OCI-LY1 (cell line): ENCODE data around the gene INSR.

Experiments used
- H2AFZ ChIP-seq: fragments of 200-600 bp; sonication (generic), shearing (Covaris generic); 2 replicates; pipeline ENCODE4 v1.6.0; 2014; ENCODE audit warnings: antibody characterized with exemption, mild to moderate bottlenecking, low read length
- H3F3A ChIP-seq: fragments of 200-600 bp; sonication (generic), shearing (Covaris generic); 2 replicates; pipeline ENCODE4 v1.6.0; 2014; ENCODE audit warnings: mild to moderate bottlenecking, antibody characterized with exemption, low read length, moderate library complexity; ENCODE audit not compliant: insufficient read depth
- H3K27ac ChIP-seq: fragments of 200-600 bp; sonication (generic); 2 replicates; pipeline ENCODE4 v1.5.1; 2014; ENCODE audit warnings: low read length, mixed run types, mild to moderate bottlenecking, low read depth; ENCODE audit not compliant: poor library complexity, severe bottlenecking
- H3K27me3 ChIP-seq: fragments of 200-600 bp; sonication (generic); 2 replicates; pipeline ENCODE4 v1.6.0; 2014; ENCODE audit warnings: antibody characterized with exemption, mild to moderate bottlenecking, low read length, moderate library complexity; ENCODE audit not compliant: insufficient read depth
- H3K36me3 ChIP-seq: fragments of 200-600 bp; sonication (generic); 2 replicates; pipeline ENCODE4 v1.6.1; 2014; ENCODE audit warnings: mild to moderate bottlenecking, antibody characterized with exemption, low read length, moderate library complexity, mixed read lengths; ENCODE audit not compliant: insufficient read depth
- H3K4me1 ChIP-seq: fragments of 200-600 bp; sonication (generic); 2 replicates; pipeline ENCODE4 v1.5.1; 2014; ENCODE audit warnings: mild to moderate bottlenecking, low read length, moderate library complexity; ENCODE audit not compliant: insufficient read depth, severe bottlenecking
- H3K4me2 ChIP-seq: fragments of 200-600 bp; sonication (generic), shearing (Covaris generic); 2 replicates; pipeline ENCODE4 v1.6.1; 2014; ENCODE audit warnings: low read length
- H3K4me3 ChIP-seq: fragments of 200-600 bp; sonication (generic); 2 replicates; pipeline ENCODE4 v1.5.1; 2014; ENCODE audit warnings: low read length, low read depth, mild to moderate bottlenecking, mixed read lengths; ENCODE audit not compliant: poor library complexity, severe bottlenecking
- H3K79me2 ChIP-seq: fragments of 200-600 bp; shearing (Covaris generic); 2 replicates; pipeline ENCODE4 v1.6.1; 2016; ENCODE audit warnings: mixed run types, low read length, mixed read lengths; ENCODE audit not compliant: insufficient read depth
- H3K9ac ChIP-seq: fragments of 200-600 bp; sonication (generic), shearing (Covaris generic); 2 replicates; pipeline ENCODE4 v1.6.1; 2014; ENCODE audit warnings: mild to moderate bottlenecking, low read length, mixed read lengths
- H3K9me2 ChIP-seq: fragments of 200-600 bp; sonication (generic), shearing (Covaris generic); 2 replicates; pipeline ENCODE4 v1.6.1; 2014; ENCODE audit warnings: low read depth, mild to moderate bottlenecking, low read length, mixed read lengths
- H3K9me3 ChIP-seq: fragments of 200-600 bp; shearing (Covaris generic); 2 replicates; pipeline ENCODE4 v1.6.1; 2014; ENCODE audit warnings: low read length, mixed read lengths
- H4K20me1 ChIP-seq: fragments of 200-600 bp; sonication (generic), shearing (Covaris generic); 2 replicates; pipeline ENCODE4 v1.6.0; 2016; ENCODE audit warnings: mild to moderate bottlenecking, low read length; ENCODE audit not compliant: insufficient read depth
- EZH2 ChIP-seq: fragments of 200-600 bp; sonication (generic), shearing (Covaris generic); IDR thresholded peaks from 2 replicates; pipeline ENCODE4 v1.8.0; 2017; ENCODE audit warnings: borderline replicate concordance, mixed run types, mild to moderate bottlenecking, antibody characterized with exemption, low read length, moderate library complexity, mixed read lengths
- TF ChIP-seq, protein P1 (sequence below): fragments of 200-600 bp; sonication (generic), shearing (Covaris generic); IDR thresholded peaks from 2 replicates; pipeline ENCODE4 v1.5.1; 2017; ENCODE audit warnings: mild to moderate bottlenecking, antibody characterized with exemption, low read length, moderate library complexity, mixed read lengths

INSR gene

DNA sequence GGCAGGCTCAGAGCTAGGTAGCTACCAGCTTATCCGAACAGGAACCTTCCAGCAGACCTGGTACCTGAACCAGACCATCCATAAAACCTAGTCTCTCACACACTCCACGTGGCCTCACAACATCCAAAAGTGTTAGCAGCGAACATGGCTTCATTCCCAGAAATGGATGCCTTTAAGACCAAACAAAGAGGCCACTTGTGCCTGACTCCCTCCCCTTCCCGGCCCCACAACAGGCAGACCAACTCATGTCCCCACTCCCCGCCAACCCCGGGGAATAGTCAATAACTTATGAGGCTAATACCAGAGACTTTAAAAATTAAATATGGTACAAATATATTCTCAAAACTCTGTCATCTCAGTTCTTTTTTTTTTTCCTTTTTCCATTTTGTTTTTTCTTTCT lies 178.5 kb downstream of the INSR start:
- Histone ChIP-seq H3K27me3 (peaks cover 25% of the 10 kb centered on the region), H3K4me2 (no peak overlapping the region), H3F3A (no peaks in the 10 kb centered on the region), H3K9ac (no peak overlapping the region), H4K20me1 (no peaks in the 10 kb centered on the region), H3K27ac (no peak overlapping the region), H2AFZ (no peak overlapping the region), H3K4me3 (no peak overlapping the region), H3K9me3 (peaks cover 5% of the 10 kb centered on the region; the same call in 1 of the 2 replicates), H3K9me2 (no peaks in the 10 kb centered on the region), H3K36me3 (no peaks in the 10 kb centered on the region; the same call in 1 of the 2 replicates), H3K79me2 (no peaks in the 10 kb centered on the region), H3K4me1 (peaks cover 4% of the 10 kb centered on the region)
- no peak for TF ChIP-seq EZH2
- TF ChIP-seq, protein P1, sequence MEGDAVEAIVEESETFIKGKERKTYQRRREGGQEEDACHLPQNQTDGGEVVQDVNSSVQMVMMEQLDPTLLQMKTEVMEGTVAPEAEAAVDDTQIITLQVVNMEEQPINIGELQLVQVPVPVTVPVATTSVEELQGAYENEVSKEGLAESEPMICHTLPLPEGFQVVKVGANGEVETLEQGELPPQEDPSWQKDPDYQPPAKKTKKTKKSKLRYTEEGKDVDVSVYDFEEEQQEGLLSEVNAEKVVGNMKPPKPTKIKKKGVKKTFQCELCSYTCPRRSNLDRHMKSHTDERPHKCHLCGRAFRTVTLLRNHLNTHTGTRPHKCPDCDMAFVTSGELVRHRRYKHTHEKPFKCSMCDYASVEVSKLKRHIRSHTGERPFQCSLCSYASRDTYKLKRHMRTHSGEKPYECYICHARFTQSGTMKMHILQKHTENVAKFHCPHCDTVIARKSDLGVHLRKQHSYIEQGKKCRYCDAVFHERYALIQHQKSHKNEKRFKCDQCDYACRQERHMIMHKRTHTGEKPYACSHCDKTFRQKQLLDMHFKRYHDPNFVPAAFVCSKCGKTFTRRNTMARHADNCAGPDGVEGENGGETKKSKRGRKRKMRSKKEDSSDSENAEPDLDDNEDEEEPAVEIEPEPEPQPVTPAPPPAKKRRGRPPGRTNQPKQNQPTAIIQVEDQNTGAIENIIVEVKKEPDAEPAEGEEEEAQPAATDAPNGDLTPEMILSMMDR = no peak

- Histone ChIP-seq H3K9me3 (peaks cover 5% of the 10 kb centered on the region; the same call in 1 of the 2 replicates), H3F3A (no peaks in the 10 kb centered on the region), H3K4me1 (peaks cover 4% of the 10 kb centered on the region), H3K27ac (no peak overlapping the region), H3K9me2 (no peaks in the 10 kb centered on the region), H3K9ac (no peak overlapping the region), H3K79me2 (no peaks in the 10 kb centered on the region), H3K4me2 (no peak overlapping the region), H3K27me3 (peaks cover 18% of the 10 kb centered on the region), H4K20me1 (no peaks in the 10 kb centered on the region), H3K4me3 (no peak overlapping the region), H3K36me3 (no peaks in the 10 kb centered on the region; the same call in 1 of the 2 replicates), H2AFZ (no peak overlapping the region)
- no peak for TF ChIP-seq EZH2
- TF ChIP-seq, protein P1 = no peak
Observed at GRCh38 chr19:7113233-7113632, 181.0 kb downstream of the INSR start.

DNA sequence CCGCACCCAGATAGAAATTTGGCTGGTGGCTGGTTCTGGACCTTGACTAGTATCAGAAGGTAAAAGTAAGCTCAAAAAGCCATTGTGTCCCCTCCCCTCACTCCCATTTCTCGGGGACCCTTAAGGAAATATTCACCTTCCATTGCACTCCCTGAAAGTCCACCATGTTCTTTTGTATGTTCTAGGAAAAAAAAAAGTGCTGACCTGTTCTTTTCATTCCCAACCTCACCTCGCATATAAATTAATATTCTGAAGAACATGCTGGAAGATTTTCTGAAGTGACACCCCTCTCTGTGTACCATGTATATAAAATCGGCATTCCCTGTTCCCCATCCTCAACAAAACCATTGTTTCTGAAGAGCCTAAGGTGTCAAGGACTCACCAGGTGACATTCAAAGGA lies 181.5 kb downstream of the INSR start:
- Histone ChIP-seq H3K27me3 (peaks cover 18% of the 10 kb centered on the region), H3K4me2 (no peak overlapping the region), H3K27ac (no peak overlapping the region), H3F3A (no peaks in the 10 kb centered on the region), H3K36me3 (no peaks in the 10 kb centered on the region; the same call in 1 of the 2 replicates), H3K4me1 (peaks cover 4% of the 10 kb centered on the region), H2AFZ (no peak overlapping the region), H3K9me3 (peaks cover 5% of the 10 kb centered on the region; the same call in 1 of the 2 replicates), H3K79me2 (no peaks in the 10 kb centered on the region), H3K4me3 (no peak overlapping the region), H3K9ac (no peak overlapping the region), H3K9me2 (no peaks in the 10 kb centered on the region), H4K20me1 (no peaks in the 10 kb centered on the region)
- TF ChIP-seq, protein P1 = no peak
- no peak for TF ChIP-seq EZH2
